Upper lobe of left lung (tissue), 6 donors: ENCODE data around the gene STAC. TPM values are rescaled to one million over a fixed set of nuclear protein-coding genes. Genes with fewer than 3 reads are reported as not detected.

Experiments used
- ATAC-seq, 2 donors: fragments of 200-7000 bp; cut with Tn5 transposase; one replicate each; pipeline ENCODE4 v1.9.1; 2022; ENCODE audit warnings: mild to moderate bottlenecking in 2 of 2, moderate library complexity in 2 of 2; ENCODE audit not compliant: low FRiP score in 2 of 2
- DNase-seq, 2 donors: peaks; one replicate each; pipeline ENCODE4 v3.0.0-alpha.2; 2019 to 2020
- H3K27ac ChIP-seq, 4 donors: fragments of 200-600 bp; sonication (generic); one replicate each; pipeline ENCODE4 v1.5.1; 2016 to 2019
- H3K27me3 ChIP-seq, 4 donors: fragments of 200-600 bp; sonication (generic); one replicate each; pipeline ENCODE4 v1.5.1; 2017 to 2019
- H3K36me3 ChIP-seq, 4 donors: fragments of 200-600 bp; sonication (generic); one replicate each; pipeline ENCODE4 v1.5.1; 2016 to 2019
- H3K4me1 ChIP-seq, 4 donors: fragments of 200-600 bp; sonication (generic); one replicate each; pipeline ENCODE4 v1.5.1; 2018 to 2019
- H3K4me3 ChIP-seq, 4 donors: fragments of 200-600 bp; sonication (generic); one replicate each; pipeline ENCODE4 v1.5.1; 2017 to 2019; ENCODE audit warnings: mild to moderate bottlenecking in 2 of 4, moderate library complexity in 1 of 4
- H3K9me3 ChIP-seq, 4 donors: fragments of 200-600 bp; sonication (generic); one replicate each; pipeline ENCODE4 v1.5.1; 2018 to 2019
- CTCF ChIP-seq, 6 experiments: fragments of 450-650 bp in 4 of 6; fragments of 200-600 bp in 2 of 6; sonication (generic) in 2 of 6; IDR thresholded peaks; one replicate each; pipeline ENCODE4 v1.5.1; 2016 to 2019; ENCODE audit warnings: antibody characterized with exemption in 6 of 6
- EP300 ChIP-seq, 4 donors: sonication (generic); formaldehyde crosslinking; IDR thresholded peaks; one replicate each; pipeline ENCODE4 v1.5.1; 2017; ENCODE audit warnings: antibody characterized with exemption in 4 of 4, control low read depth in 2 of 4
- POLR2A ChIP-seq, 4 donors: fragments of 450-650 bp; IDR thresholded peaks; one replicate each; pipeline ENCODE4 v1.5.1; 2016 to 2017; ENCODE audit warnings: antibody characterized with exemption in 4 of 4, mild to moderate bottlenecking in 2 of 4
- POLR2AphosphoS5 ChIP-seq, 2 donors: sonication (generic); formaldehyde crosslinking; IDR thresholded peaks; one replicate each; pipeline ENCODE4 v1.5.1; 2017; ENCODE audit warnings: antibody characterized with exemption in 2 of 2
- WGBS, 2 donors: methylation state at CpG; one replicate each; pipeline ENCODE4 v1.1.5; 2017 to 2018; 5-methylcytosine and 5-hydroxymethylcytosine counted together
- total RNA-seq, 6 donors: library from RNA; depleted of rRNA in 4 of 6; stranded (reverse); fragments of >200 nt in 4 of 6; gene quantifications; one replicate each; pipeline versions ENCODE4 v1.1.0 to v1.2.1, GENCODE V29; 2016 to 2021
- donor health status: DM: no; HTN: no; CAD: no; lungs with moderate emphysema.
- donor health status: DM: no; HTN: yes; CAD: no; lungs with severe emphysema.

STAC gene
- total RNA-seq, 6 donors from 2014 or later = 11.5 to 31.2 (median 23.5) TPM

GRCh38 chr3:36538136-36538749 lies 157.9 kb downstream of the STAC start:
- ATAC-seq = no peak
- DNase-seq = no peak
- WGBS, 2 donors = 81 to 87% methylated on average over 4 of the region's 4 CpGs

GRCh38 chr3:36540888-36541518 lies 160.7 kb downstream of the STAC start:
- Histone ChIP-seq H3K4me1 (no peaks in the 10 kb centered on the region), H3K27ac (no peak overlapping the region), H3K27me3 (no peaks in the 10 kb centered on the region), H3K36me3 (no peaks in the 10 kb centered on the region), H3K4me3 (no peak overlapping the region), H3K9me3 (no peaks in the 10 kb centered on the region)
- WGBS, 2 donors = 63 to 64% methylated on average over 3 of the region's 3 CpGs
- ATAC-seq (no peak), DNase-seq (no peak)
- TF ChIP-seq POLR2AphosphoS5 (IDR thresholded peaks at IDR 0.05) (no peak), EP300 (IDR thresholded peaks at IDR 0.05) (no peak), CTCF (IDR thresholded peaks at IDR 0.05) (peak in 5 of 6 experiments; percentile 45 to 65 (median 55))

More at GRCh38 chr3:36538136-36538749, 157.9 kb downstream of the STAC start:
- Histone ChIP-seq H3K27me3 (no peaks in the 10 kb centered on the region), H3K36me3 (no peaks in the 10 kb centered on the region), H3K4me3 (no peak overlapping the region), H3K9me3 (no peaks in the 10 kb centered on the region), H3K27ac (no peak overlapping the region), H3K4me1 (no peaks in the 10 kb centered on the region)
- TF ChIP-seq CTCF (IDR thresholded peaks at IDR 0.05) (no peak), EP300 (IDR thresholded peaks at IDR 0.05) (no peak), POLR2A (IDR thresholded peaks at IDR 0.05) (no peak), POLR2AphosphoS5 (IDR thresholded peaks at IDR 0.05) (no peak)

GRCh38 chr3:36542186-36542585 lies 161.9 kb downstream of the STAC start:
- Histone ChIP-seq H3K36me3 (no peaks in the 10 kb centered on the region), H3K27ac (no peak overlapping the region), H3K4me3 (no peak overlapping the region), H3K4me1 (no peaks in the 10 kb centered on the region), H3K9me3 (no peaks in the 10 kb centered on the region), H3K27me3 (no peaks in the 10 kb centered on the region)
- TF ChIP-seq POLR2A (IDR thresholded peaks at IDR 0.05) (no peak), CTCF (IDR thresholded peaks at IDR 0.05) (no peak), EP300 (IDR thresholded peaks at IDR 0.05) (no peak), POLR2AphosphoS5 (IDR thresholded peaks at IDR 0.05) (no peak)
- peak in 1 of 2 donors; percentile 62 for ATAC-seq
- 34 to 46% methylated on average over 2 of the region's 2 CpGs for WGBS, 2 donors
- no peak for DNase-seq

GRCh38 chr3:36543276-36543997 lies 163.1 kb downstream of the STAC start:
- peak in 1 of 2 donors; percentile 57 for ATAC-seq

More at GRCh38 chr3:36543276-36543997, 163.1 kb downstream of the STAC start:
- H3K27ac ChIP-seq = no peak overlapping the region
- no peak overlapping the region for H3K4me3 ChIP-seq
- WGBS, 2 donors = 74 to 78% methylated on average over 5 of the region's 5 CpGs
- no peaks in the 10 kb centered on the region for H3K4me1 ChIP-seq
- H3K36me3 ChIP-seq = no peaks in the 10 kb centered on the region
- H3K9me3 ChIP-seq = peaks cover 0 to 4% (median 0%) of the 10 kb centered on the region in 4 donors
- H3K27me3 ChIP-seq = no peaks in the 10 kb centered on the region
- TF ChIP-seq POLR2AphosphoS5 (IDR thresholded peaks at IDR 0.05) = no peak
- no peak for TF ChIP-seq POLR2A (IDR thresholded peaks at IDR 0.05)
- no peak for TF ChIP-seq EP300 (IDR thresholded peaks at IDR 0.05)
- TF ChIP-seq CTCF (IDR thresholded peaks at IDR 0.05) = no peak
- DNase-seq = no peak
